ENCODE measurements around the gene IFIT3.

The IFIT3 gene

GRCh38 chr10:89363729-89364442 lies 36.1 kb downstream of the IFIT3 start:
- no peak for DNase-seq

GRCh38 chr10:89364531-89364930 lies 36.7 kb downstream of the IFIT3 start:
- no peak for DNase-seq

- DNase-seq = no peak
Measured at GRCh38 chr10:89367529-89367928, 39.7 kb downstream of the IFIT3 start.

- DNase-seq = no peak
Measured at GRCh38 chr10:89368129-89368528, 40.3 kb downstream of the IFIT3 start.

- no peak for DNase-seq
Measured at GRCh38 chr10:89369156-89370105, 41.6 kb downstream of the IFIT3 start.

GRCh38 chr10:89371079-89371478 lies 43.3 kb downstream of the IFIT3 start:
- DNase-seq = no peak

- DNase-seq = no peak
Measured at GRCh38 chr10:89371987-89372386, 44.2 kb downstream of the IFIT3 start.

GRCh38 chr10:89373916-89374711 lies 46.3 kb downstream of the IFIT3 start:
- no peak for DNase-seq

GRCh38 chr10:89374713-89375141 lies 46.9 kb downstream of the IFIT3 start:
- DNase-seq = no peak

- no peak for DNase-seq
Measured at GRCh38 chr10:89377705-89378637, 50.2 kb downstream of the IFIT3 start, which contains the start of gene IFIT1B. TSS of gene IFIT1B (plus strand) at chr10:89378056. CDS start at chr10:89378136, 80 bp downstream.

- no peak for DNase-seq
Measured at GRCh38 chr10:89379103-89379502, 51.3 kb downstream of the IFIT3 start.

GRCh38 chr10:89382757-89383156 lies 55.0 kb downstream of the IFIT3 start:
- no peak for DNase-seq

GRCh38 chr10:89384474-89385340 lies 56.9 kb downstream of the IFIT3 start:
- no peak for DNase-seq

- DNase-seq = no peak
Measured at GRCh38 chr10:89388806-89389205, 61.0 kb downstream of the IFIT3 start.

GRCh38 chr10:89389254-89389653 lies 61.5 kb downstream of the IFIT3 start:
- no peak for DNase-seq
